Heart left ventricle (tissue), 13 donors: ENCODE measurements around the gene RRBP1.

Experiments used
- CTCF ChIP-seq, 12 donors: fragments of 200-600 bp; sonication (generic) in 4 of 12; IDR thresholded peaks; one replicate each; pipeline versions ENCODE4 v1.5.0 to v1.8.0; 2018 to 2022; ENCODE audit warnings: antibody characterized with exemption in 12 of 12, mild to moderate bottlenecking in 5 of 12
- POLR2A ChIP-seq, 2 donors: fragments of 450-650 bp; IDR thresholded peaks; one replicate each; pipeline ENCODE4 v1.6.1; 2017; ENCODE audit warnings: antibody characterized with exemption in 2 of 2, mild to moderate bottlenecking in 2 of 2, moderate library complexity in 2 of 2
- donor health status: ischemic (EF 13 %, LVEDD 7.1; RV severe dilation, severe dysfunction).
- donor health status: DM: no; HTN: yes; CAD: no.
- donor health status: DM: no; HTN: no; CAD: no.
- donor health status: ischemic (EF 25% LVEDD 6.9; RV normal size, moderate dysfunction).
- donor health status: ischemic (EF 25% LVEDD 5.7; RV mildly dilated, moderate dysfunction).
- donor health status: ischemic (EF 35%, LVEDD 5.7; RV mildly dilated, moderate dysfunction).
- donor health status: nonischemic (EF 11% LVEDD 7.7; RV severe dilation, severe dysfunction).
- donor health status: DM: yes; HTN: yes; CAD: no.
- donor health status: PGD.
- donor health status: ischemic (EF 29% LVEDD 5.4; RV normal size, mild dysfunction).
- donor health status: nonischemic (EF 23%, LVEDD 6.1; RV moderate dilation, normal function).

GRCh38 chr20:17626217-17627007 lies 55.6 kb downstream of the RRBP1 start:
- TF ChIP-seq POLR2A (IDR thresholded peaks at IDR 0.05) (no peak), CTCF (IDR thresholded peaks at IDR 0.05) (no peak)
